HG03442 (cell line): ENCODE data around the gene DUSP21.
"Not testable (repeated sequence)": the region's sequence is repeated elsewhere in the genome, so short reads cannot be mapped to it uniquely, and the experiment has no call there.

ENCODE experiments used
- ATAC-seq: cut with Tn5 transposase; IDR thresholded peaks from one replicate; pipeline ENCODE4 v1.9.1; 2021; ENCODE audit warnings: mild to moderate bottlenecking, moderate library complexity; ENCODE audit not compliant: unreplicated experiment

DUSP21 gene

GRCh38 chrX:44875185-44875489 lies 31.3 kb downstream of the DUSP21 start:
- ATAC-seq: no peak

- no peak for ATAC-seq
Observed at GRCh38 chrX:44876086-44876485, 32.3 kb downstream of the DUSP21 start.

GRCh38 chrX:44876767-44877166 lies 32.9 kb downstream of the DUSP21 start:
- ATAC-seq: no peak

DNA sequence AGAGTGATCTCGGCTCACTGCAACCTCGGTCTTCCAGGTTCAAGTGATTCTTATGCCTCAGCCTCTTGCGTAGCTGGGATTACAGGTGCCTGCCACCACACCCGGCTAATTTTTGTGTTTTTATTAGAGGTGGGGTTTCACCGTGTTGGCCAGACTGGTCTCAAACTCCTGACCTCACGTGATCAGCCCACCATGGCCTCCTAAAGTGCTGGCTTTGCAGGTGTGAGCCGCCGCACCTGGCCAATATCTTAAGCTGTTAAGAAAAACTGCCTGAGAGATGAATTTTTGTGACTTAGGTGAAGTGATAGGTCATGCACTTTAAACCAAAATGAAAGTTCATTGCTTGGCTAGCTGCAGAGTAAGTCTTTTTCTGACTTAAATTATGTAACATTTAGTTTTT lies 35.0 kb downstream of the DUSP21 start:
- no peak for ATAC-seq

DNA sequence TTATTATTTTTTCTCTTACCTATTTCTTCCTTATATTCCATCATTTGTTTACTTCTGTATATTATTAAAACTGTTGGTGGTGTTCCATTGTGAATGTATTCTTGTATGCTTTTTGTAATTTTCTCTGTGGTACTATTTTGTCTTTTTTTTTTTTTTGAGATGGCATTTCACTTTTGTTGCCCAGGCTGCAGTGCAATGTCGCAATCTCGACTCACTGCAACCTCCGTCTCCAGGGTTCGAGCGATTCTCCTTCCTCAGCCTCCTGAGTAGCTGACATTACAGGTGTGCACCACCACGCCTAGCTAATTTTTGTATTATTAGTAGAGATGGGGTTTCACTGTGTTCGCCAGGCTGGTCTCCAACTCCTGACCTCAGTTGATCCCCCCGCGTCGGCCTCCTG lies 37.7 kb downstream of the DUSP21 start:
- no peak for ATAC-seq

DNA sequence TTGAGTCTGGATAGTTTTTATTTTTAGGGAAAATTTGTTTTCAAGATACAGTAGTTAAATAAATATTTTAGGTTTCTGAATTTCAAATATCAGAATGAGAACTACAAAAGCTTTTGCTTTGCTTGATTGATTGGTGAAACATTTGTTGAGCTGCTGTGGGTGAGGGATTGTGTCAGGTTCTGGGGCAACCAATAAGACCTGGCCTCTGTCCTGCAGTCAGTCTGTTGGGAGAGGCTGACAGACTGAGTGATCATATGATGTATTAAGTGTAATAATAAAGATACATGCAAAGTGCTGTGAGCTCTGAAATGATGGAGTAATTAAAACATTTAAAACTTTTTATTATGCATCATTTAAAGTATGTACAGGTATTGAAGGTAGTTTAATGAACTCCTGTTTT lies 38.8 kb downstream of the DUSP21 start:
- ATAC-seq: no peak

DNA sequence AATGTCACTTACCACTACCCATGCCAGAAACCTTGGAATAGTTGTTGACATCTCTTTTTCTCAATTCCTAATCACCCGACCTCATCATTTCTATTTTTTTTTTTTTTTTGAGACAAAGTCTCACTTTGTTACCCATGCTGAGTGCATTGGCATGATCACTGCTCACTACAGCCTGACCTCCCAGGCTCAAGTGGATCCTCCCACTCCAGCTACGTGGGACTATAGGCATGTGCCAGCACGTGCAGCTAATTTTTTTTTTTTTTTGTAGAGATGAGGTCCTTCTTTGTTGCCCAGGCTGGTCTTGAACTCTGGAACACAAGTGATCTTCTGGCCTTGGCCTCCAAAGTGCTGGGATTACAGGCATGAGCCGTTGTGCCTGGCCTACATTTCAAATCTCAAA lies 41.1 kb downstream of the DUSP21 start:
- no peak for ATAC-seq

GRCh38 chrX:44889824-44890223 lies 46.0 kb downstream of the DUSP21 start:
- ATAC-seq: no peak

GRCh38 chrX:44890247-44890646 lies 46.4 kb downstream of the DUSP21 start:
- ATAC-seq: no peak

GRCh38 chrX:44890687-44891086 lies 46.9 kb downstream of the DUSP21 start:
- not testable (repeated sequence) for ATAC-seq

GRCh38 chrX:44891642-44892041 lies 47.8 kb downstream of the DUSP21 start:
- ATAC-seq: no peak
